Neural crest cell (in vitro differentiated cells): ENCODE data around the gene SSUH2. TPM values are rescaled to one million over a fixed set of nuclear protein-coding genes. Genes with fewer than 3 reads are reported as not detected.
"Not testable (repeated sequence)": the region's sequence is repeated elsewhere in the genome, so short reads cannot be mapped to it uniquely, and the experiment has no call there.

Source experiments
- DNase-seq: peaks from one replicate; pipeline ENCODE4 v3.0.0; 2021; ENCODE audit warnings: low read depth, mixed read lengths, low spot score
- H3K27ac Mint-ChIP-seq: one replicate; pipeline ENCODE4 v1.8.0; 2021; ENCODE audit warnings: mild to moderate bottlenecking, mixed read lengths; ENCODE audit not compliant: unreplicated experiment
- H3K27me3 Mint-ChIP-seq: 2 replicates; pipeline ENCODE4 v1.8.0; 2021; ENCODE audit warnings: low read depth, mild to moderate bottlenecking, mixed read lengths
- H3K36me3 Mint-ChIP-seq: 2 replicates; pipeline ENCODE4 v1.8.0; 2021; ENCODE audit warnings: low read depth, mild to moderate bottlenecking, mixed read lengths
- H3K4me1 Mint-ChIP-seq: 2 replicates; pipeline ENCODE4 v1.8.0; 2021; ENCODE audit warnings: mixed read lengths
- H3K4me3 Mint-ChIP-seq: one replicate; pipeline ENCODE4 v1.8.0; 2021; ENCODE audit warnings: mild to moderate bottlenecking, mixed read lengths
- H3K9me3 Mint-ChIP-seq: 2 replicates; pipeline ENCODE4 v1.8.0; 2021; ENCODE audit warnings: mixed read lengths
- total RNA-seq: library from RNA; stranded (reverse); gene quantifications from 2 replicates; pipeline ENCODE4 v1.2.1, GENCODE V29; 2021
- TF ChIP-seq, protein P1 (sequence below): fragments of 200-600 bp; sonication (generic); conservative IDR thresholded peaks from 2 replicates; pipeline ENCODE4 v1.5.0; 2021; ENCODE audit warnings: antibody characterized with exemption, mild to moderate bottlenecking

Gene SSUH2
- total RNA-seq, 1 donor from 2014 or later = 14.1 TPM

GRCh38 chr3:8659242-8659641, 14.6 kb upstream of the SSUH2 start:
- no peak overlapping the region for H3K27ac Mint-ChIP-seq
- peaks cover 6% of the 10 kb centered on the region for H3K36me3 Mint-ChIP-seq
- H3K4me3 Mint-ChIP-seq = no peak overlapping the region
- peaks cover 4% of the 10 kb centered on the region for H3K9me3 Mint-ChIP-seq
- H3K27me3 Mint-ChIP-seq = peaks cover 3% of the 10 kb centered on the region
- H3K4me1 Mint-ChIP-seq = peaks cover 78% of the 10 kb centered on the region
- TF ChIP-seq, protein P1, sequence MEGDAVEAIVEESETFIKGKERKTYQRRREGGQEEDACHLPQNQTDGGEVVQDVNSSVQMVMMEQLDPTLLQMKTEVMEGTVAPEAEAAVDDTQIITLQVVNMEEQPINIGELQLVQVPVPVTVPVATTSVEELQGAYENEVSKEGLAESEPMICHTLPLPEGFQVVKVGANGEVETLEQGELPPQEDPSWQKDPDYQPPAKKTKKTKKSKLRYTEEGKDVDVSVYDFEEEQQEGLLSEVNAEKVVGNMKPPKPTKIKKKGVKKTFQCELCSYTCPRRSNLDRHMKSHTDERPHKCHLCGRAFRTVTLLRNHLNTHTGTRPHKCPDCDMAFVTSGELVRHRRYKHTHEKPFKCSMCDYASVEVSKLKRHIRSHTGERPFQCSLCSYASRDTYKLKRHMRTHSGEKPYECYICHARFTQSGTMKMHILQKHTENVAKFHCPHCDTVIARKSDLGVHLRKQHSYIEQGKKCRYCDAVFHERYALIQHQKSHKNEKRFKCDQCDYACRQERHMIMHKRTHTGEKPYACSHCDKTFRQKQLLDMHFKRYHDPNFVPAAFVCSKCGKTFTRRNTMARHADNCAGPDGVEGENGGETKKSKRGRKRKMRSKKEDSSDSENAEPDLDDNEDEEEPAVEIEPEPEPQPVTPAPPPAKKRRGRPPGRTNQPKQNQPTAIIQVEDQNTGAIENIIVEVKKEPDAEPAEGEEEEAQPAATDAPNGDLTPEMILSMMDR = no peak
- DNase-seq = no peak

GRCh38 chr3:8658306-8659212, 14.0 kb upstream of the SSUH2 start:
- H3K27me3 Mint-ChIP-seq = peaks cover 3% of the 10 kb centered on the region
- H3K4me1 Mint-ChIP-seq = peaks cover 72% of the 10 kb centered on the region
- peaks cover 5% of the 10 kb centered on the region for H3K9me3 Mint-ChIP-seq
- H3K36me3 Mint-ChIP-seq = peaks cover 7% of the 10 kb centered on the region
- peak overlapping the region; percentile 73 for H3K27ac Mint-ChIP-seq
- DNase-seq = no peak
- peak overlapping the region; percentile 22 for H3K4me3 Mint-ChIP-seq
- TF ChIP-seq, protein P1 = no peak

DNA sequence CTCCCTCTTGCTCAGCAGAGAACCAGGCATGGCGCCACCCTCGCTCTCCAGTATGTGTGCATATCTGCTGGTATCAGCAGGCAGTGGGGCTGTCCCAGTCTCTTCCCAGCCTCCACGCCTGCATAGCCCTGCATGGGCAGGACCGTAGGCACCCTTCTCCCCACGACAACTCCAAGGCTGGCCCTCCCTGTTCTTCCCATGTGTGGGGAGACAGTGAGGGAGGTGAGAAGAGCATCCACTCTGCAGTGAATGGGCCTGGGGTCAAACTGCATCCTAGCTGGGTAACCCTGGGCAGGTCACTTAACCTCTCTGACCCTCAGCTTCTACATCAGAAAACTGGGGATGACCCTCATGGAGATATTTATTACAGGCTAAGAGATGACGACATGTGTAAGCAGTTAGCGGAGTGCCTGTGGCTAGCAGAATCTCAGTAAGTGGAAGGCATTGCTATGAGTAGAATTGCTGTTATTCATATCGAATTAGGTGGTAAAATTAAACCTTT, 13.3 kb upstream of the SSUH2 start:
- no peak for DNase-seq
- Mint-ChIP-seq H3K4me3 (no peak overlapping the region), H3K27me3 (peaks cover 3% of the 10 kb centered on the region), H3K9me3 (peaks cover 5% of the 10 kb centered on the region), H3K36me3 (peaks cover 7% of the 10 kb centered on the region), H3K4me1 (peaks cover 66% of the 10 kb centered on the region), H3K27ac (no peak overlapping the region)
- TF ChIP-seq, protein P1 = no peak

- TF ChIP-seq, protein P1 = no peak
- Mint-ChIP-seq H3K27ac (no peak overlapping the region), H3K27me3 (peaks cover 3% of the 10 kb centered on the region), H3K36me3 (peaks cover 7% of the 10 kb centered on the region), H3K4me3 (no peak overlapping the region), H3K9me3 (peaks cover 5% of the 10 kb centered on the region), H3K4me1 (peaks cover 67% of the 10 kb centered on the region)
- DNase-seq = no peak
Measured at GRCh38 chr3:8656240-8656639, 11.6 kb upstream of the SSUH2 start.

DNA sequence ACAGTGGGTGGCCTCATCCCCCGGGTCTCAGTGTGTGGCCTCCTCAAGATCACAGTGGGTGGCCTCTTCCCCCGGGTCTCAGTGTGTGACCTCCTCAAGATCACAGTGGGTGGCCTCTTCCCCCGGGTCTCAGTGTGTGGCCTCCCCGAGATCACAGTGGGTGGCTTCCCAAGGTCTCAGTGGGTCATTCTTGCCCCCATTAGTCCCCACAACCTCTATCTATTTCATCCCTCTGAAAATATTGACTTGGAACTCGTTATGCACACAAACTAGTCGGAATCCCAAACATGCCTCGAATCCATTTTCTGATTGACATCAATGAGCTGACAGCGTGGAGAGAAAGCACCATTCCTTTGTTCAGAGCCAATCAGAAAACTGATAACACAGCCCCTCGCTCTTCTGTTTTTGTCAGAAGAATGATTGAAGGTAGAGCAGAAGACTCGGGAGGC, 10.8 kb upstream of the SSUH2 start:
- no peak overlapping the region for H3K27ac Mint-ChIP-seq

DNA sequence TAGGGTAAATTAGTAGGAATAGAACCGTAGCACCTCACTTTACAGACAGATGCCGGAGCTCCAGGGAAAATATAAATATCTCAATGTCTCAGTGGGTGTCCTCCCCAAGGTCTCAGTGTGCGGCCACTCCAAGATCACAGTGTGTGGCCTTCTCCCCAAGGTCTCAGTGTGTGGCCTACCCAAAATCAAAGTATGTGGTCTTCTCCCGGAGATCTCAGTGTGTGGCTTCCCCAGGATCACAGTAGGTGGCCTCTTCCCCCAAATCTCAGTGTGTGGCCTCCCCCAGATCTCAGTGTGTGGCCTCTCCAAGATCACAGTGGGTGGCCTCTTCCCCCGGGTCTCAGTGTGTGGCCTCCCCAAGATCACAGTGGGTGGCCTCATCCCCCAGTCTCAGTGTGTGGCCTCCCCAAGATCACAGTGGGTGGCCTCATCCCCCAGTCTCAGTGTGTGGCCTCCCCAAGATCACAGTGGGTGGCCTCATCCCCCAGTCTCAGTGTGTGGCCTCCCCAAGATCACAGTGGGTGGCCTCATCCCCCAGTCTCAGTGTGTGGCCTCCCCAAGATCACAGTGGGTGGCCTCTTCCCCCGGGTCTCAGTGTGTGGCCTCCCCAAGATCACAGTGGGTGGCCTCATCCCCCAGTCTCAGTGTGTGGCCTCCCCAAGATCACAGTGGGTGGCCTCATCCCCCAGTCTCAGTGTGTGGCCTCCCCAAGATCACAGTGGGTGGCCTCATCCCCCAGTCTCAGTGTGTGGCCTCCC, 10.2 kb upstream of the SSUH2 start:
- peaks cover 64% of the 10 kb centered on the region for H3K4me1 Mint-ChIP-seq
- not testable (repeated sequence) for H3K36me3 Mint-ChIP-seq, H3K27ac Mint-ChIP-seq, H3K4me3 Mint-ChIP-seq, DNase-seq, H3K27me3 Mint-ChIP-seq, H3K9me3 Mint-ChIP-seq

More for the DNA sequence above, 10.8 kb upstream of the SSUH2 start:
- Mint-ChIP-seq H3K4me1 (peaks cover 66% of the 10 kb centered on the region), H3K36me3 (peaks cover 7% of the 10 kb centered on the region), H3K27me3 (peaks cover 3% of the 10 kb centered on the region), H3K9me3 (peaks cover 5% of the 10 kb centered on the region), H3K4me3 (peak overlapping the region; percentile 42)
- TF ChIP-seq, protein P1 = no peak
- no peak for DNase-seq
